Mammary epithelial cell (primary cell): ENCODE measurements around the gene ATXN1.

Source experiments
- CTCF ChIP-seq, 2 donors: IDR thresholded peaks in 1 of 2; conservative IDR thresholded peaks in 1 of 2; 2 replicates each; pipeline ENCODE4 v1.5.1; 2011 to 2012; ENCODE audit warnings: inconsistent platforms in 2 of 2, low read length in 2 of 2, mild to moderate bottlenecking in 2 of 2, control low read depth in 1 of 2, low read depth in 1 of 2; ENCODE audit not compliant: insufficient read depth in 1 of 2; ENCODE audit errors: extremely low read depth in 1 of 2
- EZH2 ChIP-seq: IDR thresholded peaks from 2 replicates; pipeline ENCODE4 v1.6.1; 2012; ENCODE audit warnings: low read length, inconsistent platforms, borderline replicate concordance

- TF ChIP-seq CTCF (conservative IDR thresholded peaks at IDR 0.05 in 1 of 2, IDR thresholded peaks at IDR 0.05 in 1 of 2; ENCODE audit: extremely low read depth in 1 of 2, insufficient read depth in 1 of 2, low read depth in 1 of 2, low read length in 2 of 2) (no peak), EZH2 (no peak)
Measured at GRCh38 chr6:16471910-16472297, 289.4 kb downstream of the ATXN1 start.
